GM18858 (cell line): ENCODE measurements around the gene POU4F1.
A peak's percentile ranks its signal among the peaks of the same experiment; 100 is the strongest.
"Not testable (repeated sequence)": the region's sequence is repeated elsewhere in the genome, so short reads cannot be mapped to it uniquely, and the experiment has no call there.

Source experiments
- ATAC-seq: cut with Tn5 transposase; IDR thresholded peaks from one replicate; pipeline ENCODE4 v1.9.1; 2021; ENCODE audit not compliant: unreplicated experiment

POU4F1 gene, protein sequence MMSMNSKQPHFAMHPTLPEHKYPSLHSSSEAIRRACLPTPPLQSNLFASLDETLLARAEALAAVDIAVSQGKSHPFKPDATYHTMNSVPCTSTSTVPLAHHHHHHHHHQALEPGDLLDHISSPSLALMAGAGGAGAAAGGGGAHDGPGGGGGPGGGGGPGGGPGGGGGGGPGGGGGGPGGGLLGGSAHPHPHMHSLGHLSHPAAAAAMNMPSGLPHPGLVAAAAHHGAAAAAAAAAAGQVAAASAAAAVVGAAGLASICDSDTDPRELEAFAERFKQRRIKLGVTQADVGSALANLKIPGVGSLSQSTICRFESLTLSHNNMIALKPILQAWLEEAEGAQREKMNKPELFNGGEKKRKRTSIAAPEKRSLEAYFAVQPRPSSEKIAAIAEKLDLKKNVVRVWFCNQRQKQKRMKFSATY

DNA sequence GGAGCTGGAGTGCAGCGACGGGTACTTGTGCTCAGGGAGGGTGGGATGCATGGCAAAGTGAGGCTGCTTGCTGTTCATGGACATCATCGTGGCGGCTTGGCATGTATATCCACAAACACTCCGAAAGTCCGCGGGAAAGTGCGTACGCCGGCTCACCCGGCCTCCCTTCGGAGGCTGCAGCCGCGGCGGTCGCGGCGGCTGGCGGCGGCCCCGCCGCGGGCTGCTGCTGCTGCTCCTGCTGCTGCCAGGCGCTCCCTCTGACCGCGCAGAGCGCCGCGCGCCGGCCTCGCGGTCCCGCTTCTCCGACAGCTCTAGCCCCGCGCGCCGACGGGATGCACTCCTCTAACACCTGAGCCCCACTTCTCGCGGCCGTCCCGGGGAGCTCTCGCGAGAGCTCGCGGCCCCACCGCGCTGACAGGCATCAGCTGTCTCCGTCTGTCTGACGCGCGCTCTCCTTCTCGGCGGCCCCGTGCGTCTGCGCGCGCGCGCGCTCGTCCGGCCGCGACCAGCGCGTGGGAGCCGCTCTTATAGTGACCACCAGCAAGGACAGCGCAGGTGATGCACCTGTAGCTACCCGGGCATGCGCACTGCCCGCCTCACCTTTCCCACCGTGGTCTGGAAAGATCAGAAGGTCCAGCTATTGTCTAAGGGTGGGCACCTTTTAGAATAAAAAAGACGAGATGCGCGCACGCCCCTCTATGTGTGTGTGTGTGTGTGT is at the start of gene POU4F1:
Gene POU4F1, minus strand, starts transcription at position 313 of the 718 bp plus-strand sequence. Its CDS starts 226 bp downstream, at position 87.
- peak; percentile 74 for ATAC-seq

DNA sequence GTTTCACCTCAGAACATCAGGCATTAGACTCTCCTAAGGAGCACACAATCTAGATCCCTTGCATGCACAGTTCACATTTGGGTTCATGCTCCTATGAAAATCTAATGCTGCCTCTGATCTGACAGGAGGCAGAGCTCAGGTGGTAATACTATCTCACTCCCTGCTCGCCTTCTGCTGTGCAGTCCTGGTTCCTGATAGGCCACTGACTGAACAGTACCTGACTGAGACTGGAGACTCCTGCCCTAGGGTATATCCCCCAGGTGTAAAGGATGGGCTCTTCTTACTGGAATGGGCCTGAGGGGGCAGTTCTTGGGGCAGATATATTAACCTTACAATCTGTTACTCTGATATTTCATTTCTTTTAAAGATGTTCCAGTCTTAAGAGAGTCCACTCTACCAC is 49.3 kb upstream of the POU4F1 start:
- no peak for ATAC-seq

DNA sequence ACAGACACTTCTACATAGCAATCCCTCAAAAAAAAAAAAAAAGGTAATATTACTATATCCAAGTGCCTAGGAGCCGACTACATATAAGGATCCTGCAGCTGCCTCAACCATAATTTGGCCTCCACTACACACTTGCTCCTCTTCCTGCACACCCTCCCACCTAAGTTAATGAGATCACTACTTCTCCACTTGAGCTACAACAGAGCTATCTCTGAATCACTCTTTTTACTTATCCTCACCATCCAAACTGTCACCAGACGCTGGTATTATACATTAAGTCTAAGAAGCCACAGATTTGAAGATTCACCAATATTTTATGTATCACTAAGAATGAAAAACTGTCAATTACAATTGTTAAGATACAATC is 47.3 kb upstream of the POU4F1 start:
- no peak for ATAC-seq

DNA sequence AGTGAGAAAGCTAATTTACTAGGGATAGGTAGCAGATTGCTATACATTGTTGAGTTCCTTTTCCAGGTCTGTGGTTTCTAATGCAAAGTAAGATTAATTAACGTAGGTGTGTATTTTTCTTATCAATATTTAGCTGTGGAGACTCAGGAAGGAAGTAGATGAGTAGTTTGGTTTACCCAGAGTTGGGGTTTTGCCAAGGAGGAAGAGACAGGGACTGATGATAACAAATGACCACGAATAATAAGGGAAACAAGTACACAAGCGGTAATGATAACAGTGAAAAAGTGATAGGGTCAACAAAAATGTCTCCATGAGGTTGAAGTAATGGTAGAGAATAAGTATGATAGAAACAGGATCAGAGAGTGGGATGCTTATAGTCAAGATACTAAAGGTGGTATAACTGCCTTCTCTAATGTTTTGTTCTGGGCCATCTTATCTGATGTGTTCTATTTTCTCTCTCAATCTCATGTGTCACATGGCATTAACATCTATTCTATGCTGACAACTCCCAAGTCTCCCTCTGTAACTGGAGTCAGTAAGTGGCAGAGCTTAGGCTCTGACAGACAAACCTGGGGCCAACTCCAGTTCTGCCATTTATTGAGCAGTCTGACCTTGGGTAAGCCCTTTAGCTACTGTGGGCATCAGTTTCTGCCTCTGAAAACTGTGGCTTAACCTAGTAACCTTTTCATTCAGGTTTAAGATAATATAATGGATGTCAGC is 46.8 kb upstream of the POU4F1 start:
- no peak for ATAC-seq

DNA sequence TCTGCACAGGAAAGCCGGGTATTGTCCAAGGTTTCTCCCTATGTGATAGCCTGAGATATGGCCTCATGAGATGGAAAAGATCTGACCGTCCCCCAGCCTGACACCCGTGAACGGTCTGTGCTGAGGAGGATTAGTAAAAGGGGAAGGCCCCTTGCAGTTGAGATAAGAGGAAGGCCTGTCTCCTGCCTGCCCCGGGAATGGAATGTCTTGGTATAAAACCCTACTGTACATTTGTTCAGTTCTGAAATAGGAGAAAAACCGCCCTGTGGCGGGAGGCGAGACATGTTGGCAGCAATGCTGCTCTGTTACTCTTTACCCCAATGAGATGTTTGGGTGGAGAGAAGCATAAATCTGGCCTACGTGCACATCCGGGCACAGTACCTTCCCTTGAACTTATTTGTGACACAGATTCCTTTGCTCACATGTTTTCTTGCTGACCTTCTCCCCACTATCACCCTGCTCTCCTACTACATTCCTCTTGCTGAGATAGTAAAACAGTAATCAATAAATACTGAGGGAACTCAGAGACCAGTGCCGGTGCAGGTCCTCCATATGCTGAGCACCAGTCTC is 43.8 kb upstream of the POU4F1 start:
- ATAC-seq: not testable (repeated sequence)

DNA sequence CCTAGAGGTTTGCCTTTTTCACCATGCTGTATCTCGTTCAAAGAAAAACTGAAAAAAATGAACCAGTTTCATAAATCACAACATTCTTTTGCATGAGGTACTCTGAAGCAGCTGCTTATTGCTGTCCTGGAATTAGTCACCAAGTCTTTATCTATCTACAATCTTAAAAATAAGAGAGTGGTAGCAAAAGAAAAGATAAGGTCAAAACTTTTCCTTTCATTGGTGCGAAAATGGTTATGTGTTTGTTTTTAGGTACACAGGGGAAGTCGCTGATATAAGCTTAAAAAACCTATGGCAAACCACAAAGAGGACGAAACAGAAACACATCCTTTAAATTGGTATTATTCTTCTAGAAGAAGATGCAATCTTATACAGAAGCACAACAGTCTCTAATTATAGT is 34.9 kb upstream of the POU4F1 start:
- ATAC-seq: peak; percentile 65

DNA sequence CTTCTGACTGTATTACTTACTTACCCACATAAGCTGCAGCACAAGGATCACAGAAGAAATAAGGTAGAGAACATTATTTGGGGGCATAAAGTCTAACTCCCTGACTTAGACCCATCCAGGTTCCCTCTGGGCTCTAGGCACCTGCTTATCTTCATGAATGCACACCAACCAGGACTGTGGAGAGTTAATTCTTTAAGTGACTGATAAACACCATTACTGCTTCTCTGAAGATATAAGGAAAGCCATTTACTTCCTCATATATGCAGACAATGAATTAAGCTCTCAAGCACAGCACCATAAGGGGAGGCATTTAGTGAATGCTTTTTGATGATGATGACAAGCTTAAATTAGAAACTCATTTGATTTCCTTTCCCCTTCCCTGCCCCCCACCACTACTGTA is 33.1 kb upstream of the POU4F1 start:
- no peak for ATAC-seq

DNA sequence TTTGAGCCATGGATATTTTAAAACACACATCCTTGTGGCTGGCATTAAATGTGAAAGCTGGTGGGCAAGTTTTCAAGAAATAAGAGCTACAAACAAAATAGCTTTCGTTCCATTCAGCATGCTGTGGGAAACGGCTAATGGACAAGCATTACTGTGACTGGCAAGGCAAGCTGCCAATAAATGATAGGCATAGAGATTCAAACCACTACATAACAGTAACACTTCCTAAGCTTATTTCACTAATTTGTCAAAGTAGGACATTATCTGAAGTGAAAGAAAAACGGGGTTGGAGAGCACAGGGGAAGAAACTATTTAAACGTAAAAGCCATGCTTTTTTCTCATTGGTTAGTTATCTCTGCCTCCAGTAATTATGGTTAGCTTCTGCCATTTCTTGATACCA is 29.6 kb upstream of the POU4F1 start:
- ATAC-seq: no peak

DNA sequence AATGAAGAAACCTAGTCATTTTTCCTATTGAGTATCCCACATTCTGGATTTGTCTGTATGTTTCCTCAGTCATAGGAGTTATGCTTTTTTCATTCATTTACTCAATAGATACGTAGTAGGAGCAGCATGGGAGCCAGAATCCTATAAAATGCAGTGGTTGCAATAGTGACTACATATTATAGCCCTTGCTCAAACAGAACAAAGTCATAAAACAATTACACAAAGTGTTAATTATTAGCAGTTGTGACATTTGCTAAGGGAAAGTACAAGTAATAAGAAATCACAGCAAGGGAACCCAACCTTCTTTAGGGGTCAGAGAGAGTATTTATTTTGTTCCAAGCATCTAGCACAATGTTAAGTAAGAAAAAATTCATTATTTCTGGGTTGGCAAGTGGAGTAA is 27.7 kb upstream of the POU4F1 start:
- ATAC-seq: no peak

DNA sequence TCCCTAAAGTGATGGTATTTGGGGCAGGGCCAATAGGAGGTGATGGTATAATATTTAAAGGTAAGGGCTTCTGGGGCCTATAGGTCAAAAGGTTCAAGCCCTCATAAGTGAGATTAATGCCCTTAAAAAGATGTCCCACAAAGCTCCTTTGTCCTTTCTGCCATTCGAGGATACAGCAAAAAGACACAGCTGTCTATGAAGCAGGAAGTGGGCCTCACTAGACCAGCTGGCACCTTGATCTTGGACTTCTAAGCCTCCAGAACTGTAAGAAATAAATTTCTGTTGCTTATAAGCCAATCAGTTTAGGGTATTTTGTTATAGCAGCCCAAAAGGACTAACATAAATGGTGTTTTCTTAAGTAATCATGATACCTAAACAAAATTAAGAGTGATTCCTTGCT is 27.2 kb upstream of the POU4F1 start:
- no peak for ATAC-seq

DNA sequence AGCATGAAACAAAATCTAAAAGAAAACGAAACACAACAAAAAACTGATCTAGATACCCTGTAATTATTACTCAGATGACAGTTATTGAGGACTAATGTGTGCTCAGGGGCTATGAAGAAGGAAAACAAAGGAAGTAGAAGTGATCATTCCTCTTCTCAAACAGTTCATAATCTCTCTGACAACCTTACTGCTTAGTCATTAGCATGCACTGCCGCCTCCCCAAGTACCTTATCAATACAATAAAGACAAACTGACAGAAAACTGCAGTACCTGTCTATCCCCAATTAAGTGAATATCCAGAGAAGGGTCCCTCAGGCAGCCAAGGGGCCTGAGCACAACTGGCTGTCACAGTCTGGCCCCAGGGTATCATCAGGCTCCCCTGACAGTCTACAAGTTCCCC is 22.0 kb upstream of the POU4F1 start:
- no peak for ATAC-seq

DNA sequence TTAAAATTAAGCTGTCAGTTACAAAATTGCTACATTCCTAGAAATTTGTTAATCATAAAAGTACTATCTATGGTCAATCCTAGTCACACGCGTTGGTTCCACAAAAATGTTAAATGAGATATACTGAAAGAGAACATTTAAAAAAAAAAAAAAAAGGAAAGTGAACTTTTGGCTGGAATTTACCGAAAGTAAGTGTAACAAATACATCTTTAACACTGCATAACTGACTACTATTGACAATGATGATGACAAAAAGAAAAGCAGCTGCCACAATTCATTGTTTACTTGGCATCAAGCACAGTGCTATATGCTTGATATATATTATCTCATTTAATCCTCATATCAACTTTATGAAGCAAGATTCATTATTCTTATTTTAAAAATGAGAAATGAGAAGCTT is 19.8 kb upstream of the POU4F1 start:
- ATAC-seq: no peak

DNA sequence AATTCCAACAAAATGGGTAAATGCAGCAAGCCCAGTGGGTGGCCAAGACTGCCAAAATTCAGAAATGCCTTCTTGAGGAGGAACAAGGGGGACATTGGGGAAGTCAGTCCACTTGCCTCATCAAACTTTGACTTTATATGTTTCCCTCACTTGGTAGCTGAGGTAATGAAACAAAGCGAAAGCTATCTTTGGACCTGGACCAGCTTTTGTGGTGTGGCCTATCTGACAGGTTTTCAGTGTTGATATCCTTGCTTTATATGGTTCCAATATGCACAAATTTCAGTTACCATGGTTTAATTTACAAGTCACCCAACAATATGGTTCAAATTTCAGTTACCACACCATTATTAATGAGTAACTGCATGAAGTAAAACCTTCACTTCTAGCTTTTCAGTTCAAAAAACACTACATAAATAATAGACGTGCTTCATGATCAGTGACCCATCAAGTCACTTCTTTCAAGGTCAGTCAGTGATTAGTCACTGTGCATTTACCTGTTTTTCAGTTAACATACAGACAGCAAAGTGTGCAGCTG is 17.7 kb upstream of the POU4F1 start:
- ATAC-seq: no peak

DNA sequence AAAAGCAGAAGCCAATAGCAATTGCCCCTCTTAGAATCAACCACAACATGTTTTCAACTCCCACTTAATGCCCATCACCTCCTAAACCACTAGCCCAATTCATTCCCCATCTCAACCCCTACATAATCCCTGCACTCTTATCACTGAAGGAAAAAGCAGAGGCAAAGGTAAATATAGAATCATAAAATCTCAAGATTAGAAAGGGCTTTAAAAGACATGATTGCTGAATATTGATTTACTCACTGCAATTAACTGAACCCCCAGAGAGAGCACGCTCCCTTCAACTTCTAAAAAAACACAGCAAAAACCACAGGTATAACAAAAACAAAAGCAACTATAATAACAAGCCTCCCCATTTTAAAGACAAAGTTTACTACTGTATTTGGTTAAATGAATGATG is 15.1 kb upstream of the POU4F1 start:
- no peak for ATAC-seq

DNA sequence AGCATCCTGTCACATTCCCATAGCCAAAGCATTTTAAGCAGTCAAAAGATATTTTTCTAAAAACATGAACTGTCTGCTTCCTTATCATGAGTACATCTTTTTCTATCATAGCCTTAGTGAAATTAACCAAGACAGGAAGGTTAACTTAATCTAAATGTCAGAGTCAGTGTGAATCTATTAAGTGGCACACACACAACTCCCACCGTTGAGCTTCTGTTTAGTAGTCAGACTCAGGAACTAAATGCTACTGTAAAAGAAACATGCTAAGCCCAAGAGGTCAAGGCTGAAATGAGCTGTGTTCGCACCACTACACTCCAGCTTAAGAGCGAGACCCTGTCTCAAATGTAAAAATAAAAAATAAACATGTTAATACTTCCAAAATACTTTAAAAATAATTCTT is 7.7 kb upstream of the POU4F1 start:
- no peak for ATAC-seq

DNA sequence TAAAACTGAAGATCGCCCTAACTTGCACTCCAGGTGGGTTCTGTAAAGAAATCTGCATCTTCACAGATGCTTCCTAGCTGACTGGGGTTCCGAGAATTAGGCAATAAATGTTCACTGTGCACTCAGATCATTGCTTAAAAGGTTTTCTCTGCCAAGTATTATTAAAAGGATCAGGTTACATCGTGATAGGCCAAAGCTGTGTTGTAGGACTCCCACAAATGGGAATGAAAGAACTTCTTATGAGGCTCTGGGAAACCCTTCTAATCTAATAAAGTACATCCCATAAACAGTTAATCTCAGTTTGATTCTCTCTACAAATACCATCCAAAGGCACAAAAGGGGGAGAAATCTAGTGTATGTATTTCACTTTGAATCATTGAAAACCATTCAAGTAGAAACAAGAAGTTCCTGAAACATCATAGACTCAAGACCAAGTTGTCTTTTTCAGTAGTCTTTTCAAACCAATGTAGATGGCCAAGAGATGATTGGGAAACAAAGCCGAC is 7.1 kb upstream of the POU4F1 start:
- peak; percentile 38 for ATAC-seq

DNA sequence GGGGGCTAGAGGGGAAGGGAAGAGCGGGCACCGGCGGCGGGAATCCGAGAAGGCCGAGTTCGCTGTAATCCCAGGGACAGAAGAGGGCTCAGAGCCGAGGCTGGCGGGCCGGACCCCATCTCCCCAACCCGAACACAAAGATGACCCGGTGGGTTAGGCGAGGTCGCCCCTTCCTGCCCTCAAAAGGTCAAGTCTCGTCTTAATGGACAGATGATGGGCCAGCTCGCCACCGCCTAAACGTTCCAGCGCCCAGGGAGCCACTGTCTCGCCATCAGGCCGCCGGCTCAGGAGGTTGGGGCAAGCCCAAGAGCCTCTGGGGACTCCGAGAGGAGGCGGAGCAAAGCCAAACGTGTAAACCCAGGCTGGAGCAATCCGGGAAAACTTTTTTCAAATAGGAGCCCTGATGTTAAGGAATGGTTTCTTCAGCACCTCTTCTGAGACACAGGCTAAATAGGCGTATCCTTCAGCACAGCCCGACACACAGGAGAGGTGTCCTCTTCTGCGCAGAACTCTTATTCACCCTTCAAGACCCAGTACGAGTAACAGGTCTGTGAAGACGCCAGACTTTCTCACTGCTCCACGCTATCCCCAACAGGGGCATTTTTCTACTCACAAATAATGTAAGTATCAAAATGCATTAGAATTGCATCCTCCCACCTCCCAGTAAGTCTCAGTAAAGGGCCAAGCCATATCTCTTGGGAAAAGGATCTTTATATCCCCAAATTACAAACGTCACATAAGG is 6.3 kb upstream of the POU4F1 start:
- no peak for ATAC-seq

DNA sequence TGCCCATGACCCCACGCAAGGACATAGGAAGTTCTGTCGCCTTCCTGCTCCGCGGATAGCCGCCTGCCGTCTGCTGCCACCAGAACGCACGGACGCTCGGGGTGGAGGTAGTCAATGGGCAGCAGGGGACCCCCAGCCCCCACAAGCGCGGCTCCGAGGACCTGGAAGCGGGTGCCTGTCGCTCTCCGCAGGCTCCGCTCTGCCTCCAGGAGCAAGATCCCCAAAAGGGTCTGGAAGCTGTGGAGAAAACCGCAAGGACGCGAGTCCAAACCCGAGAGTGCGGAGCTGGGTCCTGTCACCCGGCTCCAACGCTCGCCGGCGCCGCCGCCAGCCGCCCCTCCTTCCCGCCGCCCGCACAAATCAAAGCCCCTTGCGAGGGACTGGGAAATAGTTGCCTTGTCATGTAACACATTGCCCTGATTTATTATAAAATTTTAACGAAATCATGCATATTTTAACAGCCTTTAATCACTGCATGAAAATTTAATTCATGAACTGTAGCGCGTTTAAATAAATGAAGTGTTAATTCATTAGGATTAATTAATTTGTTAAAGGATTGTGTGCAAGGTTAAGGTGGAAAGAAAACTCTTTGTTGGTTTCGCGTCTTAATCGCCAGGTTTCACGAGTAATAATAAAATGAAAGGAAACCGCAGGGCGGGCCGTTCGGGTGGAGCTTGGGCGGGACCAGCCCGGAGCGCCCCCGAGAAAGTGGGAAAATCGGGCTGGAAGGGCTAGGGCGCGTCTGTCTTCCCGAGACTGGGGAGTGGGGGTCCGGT is 5.5 kb upstream of the POU4F1 start:
- ATAC-seq: no peak

DNA sequence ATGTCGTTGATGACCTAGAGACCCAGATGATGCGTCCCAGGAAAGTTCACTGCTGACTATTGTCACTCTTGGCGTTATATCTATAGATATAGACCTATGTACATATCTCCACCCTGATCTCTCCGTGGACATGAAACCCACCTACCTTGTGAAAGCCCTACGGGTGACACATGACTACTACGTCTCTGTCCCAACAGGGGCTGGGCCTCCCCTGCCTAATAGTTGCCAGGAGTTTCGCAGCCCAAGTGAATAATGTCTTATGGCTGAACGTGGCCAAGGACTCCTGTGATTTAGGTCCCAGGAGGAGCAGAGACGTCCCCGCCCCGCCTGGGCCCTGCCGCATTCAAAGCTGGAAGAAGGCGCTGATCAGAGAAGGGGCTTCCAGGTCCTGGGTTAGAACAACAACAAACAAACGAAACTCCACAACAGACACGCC is 4.9 kb upstream of the POU4F1 start:
- no peak for ATAC-seq
